Measurements from ENCODE around the gene RCOR3.
"Not testable (repeated sequence)": the region's sequence is repeated elsewhere in the genome, so short reads cannot be mapped to it uniquely, and the experiment has no call there.

The RCOR3 gene

GRCh38 chr1:211258756-211259637, at the start of gene RCOR3:
TSS of gene RCOR3 (plus strand) at chr1:211259366. CDS start at chr1:211259561, 195 bp downstream.
- no peak for DNase-seq (ENCODE audit: low read depth, low spot score)

- DNase-seq (ENCODE audit: low read depth, low spot score), result no peak
These were observed 49.1 kb upstream of the RCOR3 start for GRCh38 chr1:211210052-211210451.

GRCh38 chr1:211210965-211211364, 48.2 kb upstream of the RCOR3 start:
- no peak for DNase-seq (ENCODE audit: low read depth, low spot score)

- DNase-seq (ENCODE audit: low read depth, low spot score), result no peak
These were observed 45.5 kb upstream of the RCOR3 start for GRCh38 chr1:211213702-211214101.

GRCh38 chr1:211215577-211215976, 43.6 kb upstream of the RCOR3 start:
- DNase-seq (ENCODE audit: low read depth, low spot score), result no peak

- DNase-seq (ENCODE audit: low read depth, low spot score), result no peak
These were observed 41.8 kb upstream of the RCOR3 start for GRCh38 chr1:211217392-211217791.

- DNase-seq (ENCODE audit: low read depth, low spot score), result not testable (repeated sequence)
These were observed 36.5 kb upstream of the RCOR3 start for GRCh38 chr1:211222469-211223234.

GRCh38 chr1:211228573-211229364, 30.4 kb upstream of the RCOR3 start:
- not testable (repeated sequence) for DNase-seq (ENCODE audit: low read depth, low spot score)

- DNase-seq (ENCODE audit: low read depth, low spot score), result no peak
These were observed 29.8 kb upstream of the RCOR3 start for GRCh38 chr1:211229365-211229759.

GRCh38 chr1:211231873-211232272, 27.3 kb upstream of the RCOR3 start:
- DNase-seq (ENCODE audit: low read depth, low spot score), result no peak

- no peak for DNase-seq (ENCODE audit: low read depth, low spot score)
These were observed 22.4 kb upstream of the RCOR3 start for GRCh38 chr1:211236633-211237320.

- no peak for DNase-seq (ENCODE audit: low read depth, low spot score)
These were observed 21.6 kb upstream of the RCOR3 start for GRCh38 chr1:211237579-211237978.

GRCh38 chr1:211240567-211240966, 18.6 kb upstream of the RCOR3 start:
- DNase-seq (ENCODE audit: low read depth, low spot score), result not testable (repeated sequence)

- no peak for DNase-seq (ENCODE audit: low read depth, low spot score)
These were observed 18.1 kb upstream of the RCOR3 start for GRCh38 chr1:211241071-211241470.

GRCh38 chr1:211243639-211244038, 15.5 kb upstream of the RCOR3 start:
- DNase-seq (ENCODE audit: low read depth, low spot score), result not testable (repeated sequence)

- DNase-seq (ENCODE audit: low read depth, low spot score), result not testable (repeated sequence)
These were observed 12.6 kb upstream of the RCOR3 start for GRCh38 chr1:211246583-211246982.

GRCh38 chr1:211247921-211248320, 11.2 kb upstream of the RCOR3 start:
- DNase-seq (ENCODE audit: low read depth, low spot score), result no peak

GRCh38 chr1:211249611-211250010, 9.6 kb upstream of the RCOR3 start:
- DNase-seq (ENCODE audit: low read depth, low spot score), result not testable (repeated sequence)

GRCh38 chr1:211257826-211258225, 1.3 kb upstream of the RCOR3 start:
- DNase-seq (ENCODE audit: low read depth, low spot score), result no peak

- no peak for DNase-seq (ENCODE audit: low read depth, low spot score)
These were observed 833 bp upstream of the RCOR3 start for GRCh38 chr1:211258310-211258755.

- no peak for DNase-seq (ENCODE audit: low read depth, low spot score)
These were observed 516 bp downstream of the RCOR3 start for GRCh38 chr1:211259638-211260126.
